ENCODE measurements around the gene MDFI. TPM values are rescaled to one million over a fixed set of nuclear protein-coding genes. Genes with fewer than 3 reads are reported as not detected.
A peak's percentile ranks its signal among the peaks of the same experiment; 100 is the strongest.

MDFI gene
- total and polyA plus RNA-seq, 9 of the 15 experiments (the other 6 are each of a cell fraction or from before 2014, with no cell fraction given) = not detected

DNA sequence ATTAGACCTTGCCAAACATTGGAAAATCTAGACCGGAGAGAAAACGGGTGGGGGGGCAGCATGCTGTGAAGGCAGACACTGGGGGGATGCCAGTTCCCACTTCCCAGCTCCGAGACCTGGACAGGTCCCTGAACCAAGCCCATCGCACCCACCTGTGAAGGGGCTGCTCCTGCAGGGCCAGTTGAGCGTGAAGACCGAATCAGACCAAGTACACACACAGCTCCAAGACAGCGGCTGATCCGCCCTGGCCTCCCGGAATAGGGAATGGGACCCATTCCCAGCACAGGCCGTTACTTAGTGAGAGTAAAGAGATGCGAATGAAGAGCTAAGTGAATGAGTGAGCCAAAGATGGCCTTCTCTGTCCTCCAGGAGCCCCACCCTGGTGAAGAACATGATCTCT, 41.5 kb upstream of the MDFI start:
- ChIA-PET POLR2A (interaction anchor here (0.8 kb wide), 1 partner anchor 13 kb away, joined by 4 read pairs; no protein-coding TSS in a partner anchor), CTCF (ENCODE audit: low intra/inter-chr PET ratio) (no interaction called here)
- Histone ChIP-seq H3K4me3 (no peak overlapping the region), H3K27me3 (ENCODE audit: control insufficient read depth in 2 of 2, insufficient read depth in 2 of 2, low read length in 2 of 2) (no peaks in the 10 kb centered on the region), H3K79me2 (ENCODE audit: control insufficient read depth, insufficient read depth, low read length) (no peaks in the 10 kb centered on the region), H3K9ac (ENCODE audit: insufficient read depth in 1 of 2, low read depth in 2 of 2, low read length in 2 of 2) (peak overlapping the region in 1 of 2 experiments; percentile 18; a peak in 1 of 4 replicates), H3K27ac (ENCODE audit: extremely low read depth, low read depth, low read length) (no peak overlapping the region), H2AFZ (ENCODE audit: low read depth, low read length) (no peak overlapping the region), H3K9me3 (replicated peaks; ENCODE audit: control insufficient read depth, insufficient read depth, low read depth, low read length) (no peaks in the 10 kb centered on the region), H3K4me1 (replicated peaks in 1 of 2; ENCODE audit: control insufficient read depth in 2 of 2, insufficient read depth in 2 of 2, low read length in 2 of 2) (peaks cover 0 to 13% of the 10 kb centered on the region in 2 experiments; a peak in 1 of 5 replicates), H4K20me1 (replicated peaks; ENCODE audit: control insufficient read depth, insufficient read depth, low read length) (0 out of 2 replicates have a peak, but pooled peaks cover 10% of the 10 kb centered on the region), H3K4me2 (ENCODE audit: insufficient read depth, low read length) (no peak overlapping the region), H3K36me3 (ENCODE audit: control insufficient read depth, insufficient read depth, low read length) (peaks cover 12% of the 10 kb centered on the region; the same call in 1 of the 3 replicates), H3K9me1 (ENCODE audit: control insufficient read depth, insufficient read depth, low read length) (peaks cover 6% of the 10 kb centered on the region)
- no TSS peak for BruUV-seq (replicated peaks)
- in situ Hi-C loops (cut with MboI) (loop anchor here (10.0 kb wide), 1 partner anchor 232 kb away; no protein-coding TSS in a partner anchor), intact Hi-C loops (cut with micrococcal nuclease) (no loop called here)
- TF ChIP-seq SMAD2 (IDR thresholded peaks at IDR 0.05; ENCODE audit: low read depth, low read length) (no peak), MXI1 (IDR thresholded peaks at IDR 0.05; ENCODE audit: low read depth, low read length) (no peak), ZBTB17 (CRISPR knock-in tag; IDR thresholded peaks at IDR 0.05) (no peak), BRD9 (IDR thresholded peaks at IDR 0.05; ENCODE audit: low read depth, partially characterized antibody) (no peak), ASH1L (IDR thresholded peaks at IDR 0.05; ENCODE audit: borderline replicate concordance, low read depth, partially characterized antibody) (no peak), SIX5 (IDR thresholded peaks at IDR 0.05; ENCODE audit: borderline replicate concordance in 1 of 2, insufficient read depth in 1 of 2, low read depth in 1 of 2, low read length in 2 of 2) (no peak), ZNF668 (CRISPR knock-in tag; IDR thresholded peaks at IDR 0.05) (no peak), TCF7L2 (IDR thresholded peaks at IDR 0.05; ENCODE audit: low read depth, low read length) (no peak), ZC3H11A (IDR thresholded peaks at IDR 0.05; ENCODE audit: low read depth, low read length) (no peak), NCOR1 (IDR thresholded peaks at IDR 0.05) (no peak), EWSR1 (IDR thresholded peaks at IDR 0.05; ENCODE audit: borderline replicate concordance, low read depth, partially characterized antibody) (no peak), CBFB (CRISPR knock-in tag; IDR thresholded peaks at IDR 0.05) (no peak), ZNF592 (IDR thresholded peaks at IDR 0.05) (no peak), HDGF (IDR thresholded peaks at IDR 0.05) (no peak), ELF1 (tag; IDR thresholded peaks at IDR 0.05) (no peak), FOXM1 (IDR thresholded peaks at IDR 0.05; ENCODE audit: low read depth) (no peak), FOXM1 (CRISPR knock-in tag; IDR thresholded peaks at IDR 0.05; ENCODE audit: low read depth) (no peak), SMAD4 (CRISPR knock-in tag; conservative IDR thresholded peaks at IDR 0.05) (no peak)
- DNase-seq (ENCODE audit: extremely low read depth in 1 of 4, low spot score in 3 of 4) = no peak
- no peak for FAIRE-seq
- 85% methylated on average over 11 of the region's 11 CpGs for WGBS (ENCODE audit: insufficient coverage, low coverage, missing lambda C conversion rate)
- no peak for ATAC-seq
